ENCODE measurements around the gene MBD3L2.
"Not testable (repeated sequence)": the region's sequence is repeated elsewhere in the genome, so short reads cannot be mapped to it uniquely, and the experiment has no call there.

DNA sequence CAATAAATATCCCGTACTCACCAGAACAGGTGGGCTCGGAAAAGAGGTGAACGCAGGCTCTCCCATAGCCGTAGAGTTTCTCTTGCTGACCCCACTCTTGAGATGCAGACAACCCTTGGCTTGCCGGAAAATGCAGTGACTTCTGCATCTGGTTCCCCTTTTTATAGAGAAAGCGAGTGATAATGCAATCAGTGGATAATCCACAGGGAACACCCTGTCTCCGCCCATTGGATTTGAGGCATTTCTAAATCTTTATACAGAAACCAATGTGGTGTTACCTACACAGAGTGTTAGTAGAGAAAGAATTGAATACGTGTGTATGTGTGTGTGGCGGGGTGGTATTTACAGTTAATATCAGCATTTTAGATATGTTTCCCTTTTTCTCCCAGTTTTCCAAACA is 9.0 kb upstream of the MBD3L2 start, which contains the start of gene MBD3L4:
- TF ChIP-seq POLR2AphosphoS5, CTCF (IDR thresholded peaks at IDR 0.05): not testable (repeated sequence)
